ENCODE measurements around the gene FGGY.

Gene FGGY

DNA sequence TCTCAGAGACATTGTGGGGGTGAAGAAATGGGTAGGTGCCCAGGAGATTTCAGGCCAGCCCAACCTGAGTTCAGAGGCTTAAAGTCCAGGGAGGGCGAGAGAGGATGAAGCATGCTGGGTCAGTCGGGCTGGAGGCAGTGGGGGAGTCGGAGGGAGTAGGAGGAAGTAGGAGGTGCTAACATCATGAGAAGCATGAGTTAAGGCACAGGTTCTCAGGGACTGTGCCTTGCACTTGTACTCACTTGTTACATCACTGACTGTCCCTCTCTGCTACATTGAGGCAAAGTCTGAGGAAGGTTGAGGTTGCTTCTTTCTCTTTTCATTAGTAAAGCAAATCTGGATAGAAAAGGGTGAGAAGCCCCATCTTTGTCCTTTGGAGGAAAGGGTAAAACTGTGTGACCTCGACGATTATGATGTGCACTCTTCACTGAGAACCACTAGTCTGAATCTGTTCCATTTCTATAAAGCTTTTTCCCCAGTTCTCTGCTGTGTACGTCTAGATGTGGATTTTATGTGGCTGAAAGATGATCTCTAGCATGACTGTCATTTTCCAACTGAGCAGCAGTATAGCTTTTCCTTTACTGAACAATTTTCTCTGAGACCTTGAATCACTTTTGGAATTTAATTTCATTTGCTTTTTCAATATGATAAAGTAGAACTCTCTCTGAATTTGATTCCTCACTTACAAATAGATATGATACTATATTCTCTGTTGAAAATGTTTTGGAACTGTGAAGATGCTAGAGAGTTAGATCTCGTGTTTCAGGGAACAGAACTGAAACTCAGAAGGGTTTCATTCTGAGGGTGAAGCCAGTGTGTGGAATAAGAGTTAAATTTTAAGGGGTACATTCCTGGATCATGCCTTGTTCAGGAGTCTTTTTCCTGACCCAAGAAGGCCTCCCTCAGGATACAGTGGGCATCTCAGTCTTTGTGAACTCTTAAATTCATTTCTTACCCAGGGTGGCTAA lies 94.6 kb downstream of the FGGY start:
- no peak for DNase-seq

DNA sequence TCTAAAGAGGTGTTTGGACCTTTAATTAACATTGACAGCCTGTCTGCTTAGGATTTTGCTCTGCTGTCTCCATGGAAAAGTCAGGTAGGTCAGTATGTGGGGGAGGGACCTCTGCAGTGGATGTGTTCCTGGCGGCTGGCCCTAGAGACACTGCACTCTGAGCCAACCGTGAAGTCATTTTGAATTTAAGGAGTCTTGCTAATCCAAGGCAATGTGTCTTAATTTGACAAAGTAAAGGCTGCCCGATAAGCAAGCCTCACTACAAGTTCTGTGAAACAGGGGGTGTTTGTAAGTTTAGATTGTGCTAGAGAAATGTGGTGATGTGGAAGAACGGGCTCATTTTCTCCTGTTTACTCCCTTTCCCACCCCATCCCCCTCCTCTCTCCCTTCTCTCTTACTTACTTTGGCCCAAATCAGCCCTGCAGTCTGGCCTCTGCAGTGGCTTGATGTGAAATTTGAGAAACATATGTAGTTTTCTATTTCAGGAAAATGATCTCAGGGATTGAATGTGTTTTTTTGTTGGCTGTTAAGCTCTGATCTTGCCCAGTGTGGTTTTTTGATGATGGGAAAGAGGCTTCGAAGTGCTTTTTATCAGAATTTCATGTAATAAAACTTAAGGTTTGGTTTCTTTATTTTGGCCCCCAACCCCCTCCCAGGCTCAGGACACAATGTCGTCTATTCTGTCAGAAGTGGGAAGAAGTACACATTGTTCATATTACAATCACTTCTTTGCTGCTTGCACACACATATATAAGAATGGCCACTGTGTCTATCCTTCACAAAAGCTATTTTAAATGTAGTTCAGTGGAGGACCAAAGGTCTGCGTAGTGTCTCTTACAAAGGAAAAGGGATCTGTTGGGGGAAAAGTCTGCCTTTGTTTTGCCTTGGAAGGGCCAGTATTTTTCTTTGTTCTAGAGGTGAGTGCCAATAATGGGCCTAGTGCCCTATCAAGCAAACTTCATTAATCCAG lies 96.6 kb downstream of the FGGY start:
- no peak for DNase-seq

DNA sequence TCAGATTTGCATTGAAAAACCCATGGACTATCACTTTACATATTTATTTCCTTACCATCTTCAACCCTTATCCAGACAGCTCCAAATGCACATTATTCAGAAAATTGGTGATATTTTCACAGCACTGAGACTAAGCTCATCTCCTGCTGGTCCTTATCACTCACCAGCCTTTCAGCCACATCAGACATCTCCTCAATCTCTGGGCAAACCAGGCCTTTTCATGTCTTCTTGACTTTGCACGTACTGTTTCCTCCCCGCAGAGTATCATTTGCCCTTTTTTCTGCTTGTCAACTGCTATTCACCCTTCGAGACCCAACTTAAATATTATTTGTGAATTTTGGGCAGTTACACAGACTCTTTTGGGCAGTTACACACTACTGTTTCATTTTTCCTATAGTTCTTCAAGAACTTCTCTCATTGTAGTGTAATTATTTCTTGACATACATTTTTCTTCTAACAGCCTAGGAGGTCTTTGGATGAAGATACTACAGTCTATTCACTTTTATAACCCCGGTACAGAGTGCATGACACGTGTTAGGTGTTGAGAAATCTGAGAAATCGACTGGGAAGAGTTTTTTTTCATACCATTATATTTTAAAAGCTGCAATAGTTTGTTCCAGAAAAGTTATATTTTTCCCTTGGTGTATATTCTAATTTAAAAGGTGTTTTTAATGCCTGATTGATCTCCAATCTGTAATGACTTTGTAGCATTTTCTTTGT lies 98.0 kb downstream of the FGGY start:
- DNase-seq, result no peak

DNA sequence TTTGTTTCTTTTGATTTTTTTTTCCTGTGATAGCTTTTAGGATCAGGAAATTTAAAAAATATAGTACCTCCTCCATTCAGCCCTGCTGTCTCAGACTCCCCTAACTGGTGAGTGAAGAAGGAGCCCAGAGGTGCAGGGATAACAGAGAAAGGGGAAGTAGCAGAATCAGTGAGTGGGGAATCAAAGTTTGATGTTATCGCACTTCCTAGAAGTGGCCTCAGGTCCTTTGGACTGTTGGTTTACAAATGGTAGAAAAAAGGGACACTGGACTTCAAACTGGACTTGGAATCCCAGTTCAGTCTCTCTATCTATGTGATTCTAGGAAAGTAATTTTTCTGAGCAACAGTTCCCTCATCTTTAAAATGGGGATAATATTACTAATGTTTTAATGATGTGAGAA lies 99.5 kb downstream of the FGGY start:
- no peak for DNase-seq

DNA sequence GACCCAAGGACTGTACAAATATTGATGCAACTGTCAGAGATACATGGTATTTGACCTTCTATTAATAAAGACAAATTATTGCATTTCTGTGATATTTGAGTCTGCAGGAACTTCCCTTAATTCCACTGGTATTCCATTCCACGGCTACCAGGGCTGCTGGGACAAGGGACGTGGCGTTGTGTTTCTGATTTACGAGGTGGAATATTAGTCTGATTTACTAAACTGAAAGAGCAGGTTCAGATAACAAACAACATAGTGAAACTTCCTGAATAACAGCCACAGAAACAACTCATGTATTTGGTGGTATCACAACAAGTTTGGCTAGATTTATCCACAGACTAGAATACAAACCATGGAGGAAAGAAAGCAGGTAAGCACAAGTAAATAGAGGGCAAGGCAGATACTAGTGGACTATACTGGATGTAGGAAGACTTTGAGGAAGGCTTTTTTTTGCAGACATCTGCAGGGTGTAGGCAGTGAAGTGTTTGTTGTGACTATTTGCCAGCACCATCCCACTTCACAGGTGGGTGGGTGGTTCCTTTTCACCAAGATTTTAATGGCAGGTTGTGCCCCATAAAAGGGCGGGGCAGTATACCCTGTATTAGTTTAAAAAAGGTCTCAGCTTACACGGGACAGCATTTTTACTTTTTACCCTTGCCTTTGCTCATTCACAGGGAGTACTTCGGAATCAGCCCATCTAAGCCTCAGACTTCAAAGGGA lies 100.4 kb downstream of the FGGY start:
- no peak for DNase-seq

DNA sequence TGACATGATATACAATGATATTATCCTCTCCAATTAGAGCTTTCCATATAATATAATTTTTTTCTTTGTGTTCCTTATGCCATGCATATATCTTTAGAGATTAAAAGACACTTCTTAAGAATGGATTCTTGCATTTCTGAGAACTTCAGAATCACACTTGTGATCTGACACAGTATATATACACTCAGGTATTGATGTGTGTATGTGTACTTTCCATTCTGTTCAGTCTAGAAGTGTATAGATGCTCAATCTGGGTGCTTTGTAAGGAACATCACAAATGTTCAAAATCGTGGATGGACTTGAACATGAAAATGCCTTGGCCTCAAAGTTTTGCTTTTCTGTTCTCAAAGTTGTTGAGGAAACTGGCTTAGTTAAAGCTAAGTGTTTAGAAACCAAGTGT lies 102.7 kb downstream of the FGGY start:
- DNase-seq, result no peak

DNA sequence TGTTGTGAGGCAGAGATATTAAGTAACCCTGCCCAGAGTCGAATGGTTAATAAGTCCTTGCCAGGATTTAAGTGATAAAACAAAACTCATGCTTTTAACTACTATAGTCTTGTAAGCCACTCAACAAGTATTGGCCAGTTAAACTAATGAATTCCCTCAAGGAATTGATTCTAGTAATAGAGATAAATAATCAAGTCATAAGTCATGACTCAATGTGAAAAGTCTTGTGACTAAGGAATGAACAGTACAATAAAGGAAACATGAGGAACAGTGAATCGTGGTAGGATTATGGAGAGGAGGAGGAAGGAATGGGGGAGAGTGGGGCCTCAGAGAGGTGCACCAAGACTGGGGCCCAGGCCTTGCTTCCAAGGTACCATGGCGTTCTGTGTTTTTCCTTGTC lies 104.7 kb downstream of the FGGY start:
- no peak for DNase-seq

DNA sequence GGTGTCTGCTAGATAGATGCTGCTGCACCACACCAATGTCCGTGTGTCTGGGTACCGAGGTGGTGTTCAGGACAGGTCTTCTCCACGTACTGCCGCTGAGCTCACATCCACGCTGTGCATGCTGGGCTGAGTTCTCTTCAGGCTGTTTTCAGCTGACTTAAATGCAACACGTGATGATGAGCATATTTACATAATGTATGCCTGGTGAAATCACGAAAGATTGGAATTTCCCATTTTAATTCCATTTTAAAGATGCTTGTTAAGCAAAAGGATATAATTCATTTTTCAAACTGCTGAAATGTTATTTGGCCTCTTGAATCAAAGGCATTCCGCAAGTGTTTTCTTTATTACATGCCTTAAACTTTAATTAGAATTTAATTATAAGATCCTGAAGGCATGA lies 107.9 kb downstream of the FGGY start:
- no peak for DNase-seq

DNA sequence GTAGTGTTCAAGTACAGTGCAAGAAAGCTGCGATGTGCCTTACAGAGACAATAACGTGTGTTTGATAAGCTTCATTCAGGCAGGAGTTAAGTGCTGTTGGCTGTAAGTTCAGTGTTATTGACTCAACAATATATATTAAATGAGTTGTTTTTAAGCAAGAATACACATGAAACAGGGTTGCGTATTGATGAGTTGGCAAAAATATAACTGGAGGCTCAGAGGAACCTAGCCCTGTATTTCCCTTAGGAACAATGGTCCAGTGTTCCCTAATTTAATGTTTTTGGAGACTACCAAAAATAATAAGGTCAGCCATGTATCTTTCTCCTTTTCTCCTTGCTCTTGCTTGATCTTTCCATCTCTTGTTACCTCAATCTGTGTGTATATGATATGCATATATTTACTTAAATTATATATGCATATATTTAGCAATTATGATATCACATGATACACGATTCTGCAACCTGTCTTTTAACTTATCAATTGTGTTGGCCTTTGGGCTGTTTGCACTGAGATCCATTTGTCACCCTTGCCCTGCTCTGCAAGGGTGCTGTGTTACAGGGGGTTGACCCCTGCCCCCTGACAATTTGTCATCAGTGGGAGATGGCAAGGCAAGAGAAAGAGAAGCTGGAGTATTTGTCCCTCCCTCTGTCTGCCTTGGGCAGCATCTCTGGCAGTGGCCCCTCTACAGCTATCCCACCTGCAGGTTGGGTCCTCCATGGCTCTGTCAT lies 109.7 kb downstream of the FGGY start:
- DNase-seq, result no peak

DNA sequence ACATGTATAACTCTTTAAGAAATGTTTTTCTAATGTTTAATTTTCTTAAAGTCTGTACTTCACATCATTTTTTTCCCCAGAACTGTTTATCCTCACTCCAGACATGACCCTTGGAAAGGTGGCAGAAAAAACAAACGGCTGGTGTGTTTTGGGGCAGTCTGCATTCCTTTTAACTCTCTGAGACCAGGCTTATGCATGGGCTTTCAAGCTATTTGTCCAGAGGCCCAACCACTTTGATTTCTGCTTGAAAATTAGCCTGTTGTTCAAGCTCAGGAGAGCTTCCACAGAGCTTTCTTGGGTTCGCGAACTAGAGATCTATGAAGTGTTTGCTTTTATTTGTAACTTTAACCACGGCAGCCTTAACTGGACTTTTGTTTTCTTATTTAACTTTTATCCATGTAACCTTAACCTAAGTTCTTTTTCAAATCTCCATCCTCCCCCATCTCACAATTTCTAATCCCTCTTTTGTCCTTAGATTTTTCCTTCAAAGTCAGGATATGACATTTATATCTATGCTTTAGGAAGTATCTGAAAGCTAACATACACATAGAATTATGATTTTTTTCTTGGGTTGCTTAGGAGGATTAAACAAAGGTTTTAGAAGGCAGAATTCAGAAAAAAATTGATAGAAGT lies 111.8 kb downstream of the FGGY start:
- no peak for DNase-seq

DNA sequence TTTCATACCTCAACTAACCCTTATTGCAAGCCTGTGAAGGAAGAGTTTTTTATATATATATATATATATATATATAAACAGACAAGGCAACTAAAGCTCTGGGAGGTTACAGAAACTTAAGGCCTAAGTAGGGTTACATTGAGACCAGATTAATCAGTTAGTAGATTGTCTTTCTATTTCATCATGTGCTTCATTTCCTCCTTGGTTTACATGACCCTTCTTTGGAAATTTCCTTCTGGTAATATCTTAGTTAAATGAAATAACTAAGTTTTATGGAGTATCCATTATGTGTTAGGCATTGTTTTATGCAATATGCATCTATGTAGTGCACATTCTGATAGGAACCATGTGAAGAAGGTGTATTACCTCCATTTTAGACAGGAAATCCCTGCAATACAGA lies 112.7 kb downstream of the FGGY start:
- DNase-seq, result no peak

DNA sequence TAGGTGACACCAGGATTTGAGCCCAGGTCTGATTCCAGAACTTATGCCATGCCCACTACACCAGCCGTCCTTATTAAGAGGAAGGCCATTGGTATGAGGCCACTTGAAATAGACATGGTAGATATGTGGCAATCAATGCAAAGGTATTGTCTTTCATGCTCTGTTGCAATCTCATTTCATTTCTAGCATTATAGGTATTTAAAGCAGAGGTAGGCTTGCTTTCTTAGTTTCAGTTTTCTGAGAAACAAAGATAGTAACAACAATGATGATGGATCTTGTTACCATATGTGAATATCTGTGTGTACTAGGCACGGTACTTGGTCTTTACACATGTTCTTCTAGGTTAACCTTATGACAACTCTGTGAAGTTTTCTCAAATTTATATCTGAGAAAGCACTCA lies 113.1 kb downstream of the FGGY start:
- no peak for DNase-seq

DNA sequence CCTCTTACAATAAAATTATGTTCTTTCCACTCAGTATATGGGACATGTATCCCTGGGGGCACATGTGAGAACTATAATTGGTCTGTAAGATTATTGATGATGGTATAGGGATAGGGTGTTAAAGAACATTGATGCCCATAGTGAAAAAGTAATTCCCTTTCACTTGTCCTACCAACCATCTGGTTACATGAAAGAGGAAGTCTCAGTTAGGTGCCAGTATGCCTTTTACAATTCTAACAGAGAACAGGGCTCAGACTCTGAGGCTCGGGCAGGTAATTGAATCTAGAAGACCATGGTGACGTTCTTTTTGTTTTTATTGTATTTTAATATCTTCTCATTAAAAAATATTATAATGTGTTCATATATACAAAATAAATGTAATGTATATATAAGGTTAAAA lies 113.6 kb downstream of the FGGY start:
- DNase-seq, result no peak

DNA sequence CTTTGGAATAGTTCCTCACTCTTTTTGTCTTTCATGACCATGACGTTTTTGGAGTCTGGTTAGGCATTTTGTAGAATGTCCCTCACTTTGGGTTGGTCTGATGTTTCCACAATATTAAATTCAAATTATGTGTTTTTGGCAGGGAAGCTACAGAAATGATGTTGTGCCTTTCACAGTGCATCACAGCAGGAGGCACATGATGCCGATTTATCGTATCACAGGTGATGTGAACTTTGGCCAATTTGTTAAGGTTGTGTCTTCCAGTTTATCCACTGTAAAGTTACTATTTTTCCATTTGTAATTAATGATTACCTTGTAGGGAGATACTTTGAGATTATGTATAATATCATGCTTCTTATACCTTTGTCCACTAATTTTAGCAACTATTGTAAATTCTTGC lies 114.3 kb downstream of the FGGY start:
- no peak for DNase-seq

DNA sequence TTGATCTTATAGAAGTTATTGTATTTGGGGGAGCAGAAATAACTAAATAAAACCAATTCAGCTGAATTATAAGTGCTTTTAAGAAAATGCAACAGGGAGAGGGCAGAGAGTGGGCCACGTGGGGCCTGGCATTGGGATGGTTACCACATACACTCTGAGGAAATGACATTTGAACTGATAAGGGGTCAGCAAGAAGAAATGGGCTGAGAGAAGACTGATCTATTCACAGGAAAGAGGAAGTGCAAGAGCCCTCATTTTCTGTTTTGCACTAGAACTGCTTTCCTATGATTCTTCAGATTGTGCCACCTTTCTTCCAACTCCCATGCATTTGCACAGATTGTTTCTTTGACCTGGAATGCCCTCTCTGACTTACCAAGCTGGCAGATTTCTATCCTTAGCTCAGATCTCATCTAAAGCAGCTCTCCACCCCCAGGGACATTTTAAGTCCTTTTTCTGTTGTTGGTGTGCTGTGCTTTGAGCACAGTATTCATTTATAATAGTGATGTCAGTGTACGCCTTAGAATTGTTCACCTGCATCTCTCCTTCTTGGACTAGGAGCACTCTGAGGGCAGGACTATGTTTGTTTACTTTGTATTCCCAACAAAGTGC lies 115.9 kb downstream of the FGGY start:
- DNase-seq, result no peak

DNA sequence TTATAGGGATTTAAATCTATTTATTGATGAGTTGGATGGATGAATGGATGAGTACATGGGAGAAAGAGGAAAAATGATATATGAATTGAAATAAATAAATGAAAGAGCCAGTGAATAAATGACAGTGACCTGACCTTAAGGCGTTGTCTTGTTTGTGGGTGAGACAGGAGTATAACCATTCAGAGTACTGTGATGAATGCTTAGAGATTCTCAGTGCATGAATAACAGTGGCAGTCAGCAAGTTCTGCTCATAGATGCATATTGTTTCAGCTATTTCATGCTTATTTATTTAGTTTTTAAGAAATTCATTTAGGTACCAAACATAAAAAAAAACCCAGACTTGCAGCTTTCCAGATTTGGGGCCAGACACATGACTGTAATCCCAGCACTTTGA lies 116.4 kb downstream of the FGGY start:
- no peak for DNase-seq

DNA sequence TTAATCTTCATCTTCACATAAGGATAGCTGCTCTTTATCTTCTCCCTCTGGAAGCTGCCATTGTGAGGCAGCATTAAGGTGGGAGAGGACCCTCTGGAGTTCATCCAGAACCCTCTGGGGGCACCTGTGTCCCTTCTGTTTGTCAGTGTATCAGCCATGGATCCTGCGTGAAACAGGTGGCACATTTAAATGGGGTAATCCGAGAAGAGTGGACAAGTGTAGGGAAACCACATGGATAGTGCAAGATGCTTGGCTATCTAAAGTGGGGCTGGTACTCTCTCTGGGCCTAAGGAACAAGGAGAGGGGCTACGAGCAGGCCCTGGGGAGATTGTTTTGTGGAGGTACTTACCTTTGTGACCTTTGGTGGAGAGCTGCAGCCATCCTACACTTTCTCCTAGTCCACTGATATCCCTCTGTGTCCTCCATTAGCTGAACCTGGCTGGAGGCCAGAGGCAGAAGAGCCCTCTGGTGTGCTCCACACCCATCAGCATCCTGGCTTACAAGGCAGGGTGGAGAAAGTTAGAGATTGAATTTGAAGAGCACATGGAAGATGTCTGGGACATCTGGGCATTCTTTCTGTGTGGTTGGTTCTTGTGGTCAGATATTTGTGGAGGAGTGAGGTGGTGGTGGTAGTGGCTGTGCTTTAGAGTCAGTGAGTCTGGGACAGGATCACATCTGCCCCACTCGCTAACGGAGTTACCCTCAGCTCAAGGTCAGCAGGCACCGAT lies 117.7 kb downstream of the FGGY start:
- DNase-seq, result no peak

DNA sequence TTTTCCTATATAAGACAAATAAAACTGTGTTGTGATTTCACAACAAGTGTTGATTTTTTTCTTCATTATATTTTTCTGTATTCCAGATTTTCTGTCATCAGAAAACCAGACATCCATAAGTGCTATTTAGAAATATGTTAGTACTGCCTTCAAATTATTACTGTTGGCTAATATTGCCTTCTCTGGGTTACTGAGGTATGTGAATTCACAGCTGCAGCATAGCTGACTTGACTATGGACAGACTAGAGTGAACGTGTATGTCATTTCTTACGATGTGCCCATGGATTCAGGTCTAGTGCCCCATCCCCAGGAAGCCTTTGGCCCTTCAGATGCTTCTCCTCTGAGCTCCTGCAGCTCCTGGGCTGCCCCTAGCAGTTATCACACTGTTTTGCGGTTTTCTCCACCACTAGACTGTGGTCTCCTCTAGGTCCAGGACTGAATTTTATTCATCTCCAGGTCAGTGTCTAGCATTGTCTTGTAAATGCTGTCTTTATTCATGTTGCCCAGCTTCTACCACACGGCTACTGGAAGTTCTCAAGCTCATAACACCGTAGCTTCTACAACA lies 118.5 kb downstream of the FGGY start:
- DNase-seq, result no peak

DNA sequence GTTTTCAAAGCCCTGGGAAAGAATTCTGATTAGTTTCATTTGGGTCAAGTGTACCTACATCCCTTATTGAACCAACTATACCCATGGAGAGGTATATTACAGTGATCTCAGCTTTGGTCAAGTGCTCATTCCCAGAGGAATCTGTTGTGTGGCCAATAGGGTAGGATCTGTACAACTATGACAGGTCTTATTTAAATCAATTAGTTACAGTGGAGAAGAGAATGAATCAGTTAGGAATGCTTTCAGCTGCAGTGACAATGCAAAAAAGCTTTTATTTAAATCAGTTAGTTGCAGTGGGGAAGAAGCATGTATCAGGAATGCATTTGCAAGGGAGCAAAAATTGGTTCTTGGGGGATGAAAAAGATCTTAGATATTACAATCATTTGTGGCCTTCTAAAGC lies 119.0 kb downstream of the FGGY start:
- DNase-seq, result no peak

DNA sequence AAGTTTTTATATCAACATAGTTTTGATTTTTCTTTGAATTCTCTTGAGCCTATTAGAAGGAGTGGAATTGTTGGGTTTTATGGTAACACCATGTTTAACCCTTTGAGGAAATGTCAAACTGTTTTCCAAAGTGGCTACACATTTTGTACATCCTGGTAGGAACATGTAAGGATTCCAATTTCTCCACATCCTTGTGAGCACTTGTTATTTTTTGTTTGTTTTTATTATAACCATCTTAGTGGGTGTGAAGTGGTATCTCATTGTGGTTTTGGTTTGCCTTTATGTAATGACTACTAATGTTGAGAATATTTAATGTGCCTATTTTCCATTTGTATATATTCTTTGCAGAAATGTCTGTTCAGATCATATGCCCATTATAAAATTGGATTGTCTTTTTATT lies 120.5 kb downstream of the FGGY start:
- DNase-seq, result no peak
